Measurements from ENCODE around the gene C17orf78.

C17orf78 gene

GRCh38 chr17:37382056-37382455 is 6.3 kb downstream of the C17orf78 start:
- no peak overlapping the region for H3K4me3 ChIP-seq (IDR thresholded peaks at IDR 0.05; ENCODE audit: insufficient read depth, low read depth, low read length)
- TF ChIP-seq, protein P1, sequence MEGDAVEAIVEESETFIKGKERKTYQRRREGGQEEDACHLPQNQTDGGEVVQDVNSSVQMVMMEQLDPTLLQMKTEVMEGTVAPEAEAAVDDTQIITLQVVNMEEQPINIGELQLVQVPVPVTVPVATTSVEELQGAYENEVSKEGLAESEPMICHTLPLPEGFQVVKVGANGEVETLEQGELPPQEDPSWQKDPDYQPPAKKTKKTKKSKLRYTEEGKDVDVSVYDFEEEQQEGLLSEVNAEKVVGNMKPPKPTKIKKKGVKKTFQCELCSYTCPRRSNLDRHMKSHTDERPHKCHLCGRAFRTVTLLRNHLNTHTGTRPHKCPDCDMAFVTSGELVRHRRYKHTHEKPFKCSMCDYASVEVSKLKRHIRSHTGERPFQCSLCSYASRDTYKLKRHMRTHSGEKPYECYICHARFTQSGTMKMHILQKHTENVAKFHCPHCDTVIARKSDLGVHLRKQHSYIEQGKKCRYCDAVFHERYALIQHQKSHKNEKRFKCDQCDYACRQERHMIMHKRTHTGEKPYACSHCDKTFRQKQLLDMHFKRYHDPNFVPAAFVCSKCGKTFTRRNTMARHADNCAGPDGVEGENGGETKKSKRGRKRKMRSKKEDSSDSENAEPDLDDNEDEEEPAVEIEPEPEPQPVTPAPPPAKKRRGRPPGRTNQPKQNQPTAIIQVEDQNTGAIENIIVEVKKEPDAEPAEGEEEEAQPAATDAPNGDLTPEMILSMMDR (conservative IDR thresholded peaks at IDR 0.05; ENCODE audit: low read depth, low read length) = no peak
- no peaks in the 10 kb centered on the region for H3K27me3 ChIP-seq (ENCODE audit: insufficient read depth, low read depth)
- H3K9ac ChIP-seq = no peak overlapping the region
- H4K20me1 ChIP-seq (ENCODE audit: insufficient read depth) = no peaks in the 10 kb centered on the region
- H3K4me1 ChIP-seq (ENCODE audit: low read depth, poor library complexity, severe bottlenecking) = no peaks in the 10 kb centered on the region
- no peaks in the 10 kb centered on the region for H3K36me3 ChIP-seq (ENCODE audit: insufficient read depth)
- H2AFZ ChIP-seq (ENCODE audit: low read depth) = no peak overlapping the region
- no peaks in the 10 kb centered on the region for H3K79me2 ChIP-seq (ENCODE audit: insufficient read depth, low read depth)
- no peak overlapping the region for H3K4me2 ChIP-seq
- no peak overlapping the region for H3K27ac ChIP-seq

DNA sequence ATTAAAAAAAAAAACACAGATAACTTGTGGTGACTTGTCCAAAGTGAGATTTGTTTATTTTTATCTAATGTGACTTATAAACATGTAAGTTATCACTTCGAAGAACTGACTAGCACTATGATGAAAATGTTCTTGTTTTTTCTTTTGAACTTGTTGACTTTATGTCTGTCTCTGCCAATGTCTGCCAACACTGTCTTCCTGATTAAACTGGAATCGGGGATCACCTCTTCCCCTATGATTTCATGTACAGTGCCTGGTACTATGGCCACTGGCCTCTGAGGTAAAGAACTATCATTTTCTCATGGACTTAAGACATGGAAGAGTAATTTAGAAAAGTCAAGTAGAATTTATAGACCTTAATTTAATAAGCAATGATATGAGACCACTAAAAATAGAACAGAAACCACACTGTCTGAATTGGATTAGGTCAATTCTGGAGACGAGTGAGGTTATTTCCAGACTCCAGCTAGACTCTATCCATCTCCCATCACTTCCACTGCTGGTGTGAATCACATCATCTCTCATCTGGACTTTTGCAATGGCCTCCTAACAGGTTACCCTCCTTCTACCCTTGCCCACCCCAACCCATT is 8.9 kb downstream of the C17orf78 start:
- H3K36me3 ChIP-seq (ENCODE audit: insufficient read depth) = no peaks in the 10 kb centered on the region
- H3K27me3 ChIP-seq (ENCODE audit: insufficient read depth, low read depth) = no peaks in the 10 kb centered on the region
- H3K4me2 ChIP-seq = no peak overlapping the region
- H3K4me1 ChIP-seq (ENCODE audit: low read depth, poor library complexity, severe bottlenecking) = no peaks in the 10 kb centered on the region
- no peaks in the 10 kb centered on the region for H4K20me1 ChIP-seq (ENCODE audit: insufficient read depth)
- H3K79me2 ChIP-seq (ENCODE audit: insufficient read depth, low read depth) = no peaks in the 10 kb centered on the region
- TF ChIP-seq, protein P1 (conservative IDR thresholded peaks at IDR 0.05; ENCODE audit: low read depth, low read length) = no peak
- no peak overlapping the region for H3K9ac ChIP-seq
- no peak overlapping the region for H2AFZ ChIP-seq (ENCODE audit: low read depth)
- no peak overlapping the region for H3K27ac ChIP-seq
- H3K4me3 ChIP-seq (IDR thresholded peaks at IDR 0.05; ENCODE audit: insufficient read depth, low read depth, low read length) = no peak overlapping the region

GRCh38 chr17:37385474-37385990 is 9.7 kb downstream of the C17orf78 start:
- Histone ChIP-seq H2AFZ (ENCODE audit: low read depth) (no peak overlapping the region), H3K9ac (no peak overlapping the region), H3K4me3 (IDR thresholded peaks at IDR 0.05; ENCODE audit: insufficient read depth, low read depth, low read length) (no peak overlapping the region), H3K27ac (no peak overlapping the region), H3K79me2 (ENCODE audit: insufficient read depth, low read depth) (no peaks in the 10 kb centered on the region), H3K4me1 (ENCODE audit: low read depth, poor library complexity, severe bottlenecking) (no peaks in the 10 kb centered on the region), H3K4me2 (no peak overlapping the region), H3K27me3 (ENCODE audit: insufficient read depth, low read depth) (no peaks in the 10 kb centered on the region), H4K20me1 (ENCODE audit: insufficient read depth) (no peaks in the 10 kb centered on the region), H3K36me3 (ENCODE audit: insufficient read depth) (no peaks in the 10 kb centered on the region)
- TF ChIP-seq, protein P1 (conservative IDR thresholded peaks at IDR 0.05; ENCODE audit: low read depth, low read length) = no peak

GRCh38 chr17:37386462-37386861 is 10.7 kb downstream of the C17orf78 start:
- no peaks in the 10 kb centered on the region for H4K20me1 ChIP-seq (ENCODE audit: insufficient read depth)
- no peaks in the 10 kb centered on the region for H3K79me2 ChIP-seq (ENCODE audit: insufficient read depth, low read depth)
- H3K27ac ChIP-seq = no peak overlapping the region
- no peak overlapping the region for H2AFZ ChIP-seq (ENCODE audit: low read depth)
- no peaks in the 10 kb centered on the region for H3K36me3 ChIP-seq (ENCODE audit: insufficient read depth)
- no peak overlapping the region for H3K4me2 ChIP-seq
- no peaks in the 10 kb centered on the region for H3K27me3 ChIP-seq (ENCODE audit: insufficient read depth, low read depth)
- no peak overlapping the region for H3K9ac ChIP-seq
- H3K4me3 ChIP-seq (IDR thresholded peaks at IDR 0.05; ENCODE audit: insufficient read depth, low read depth, low read length) = no peak overlapping the region
- TF ChIP-seq, protein P1 (conservative IDR thresholded peaks at IDR 0.05; ENCODE audit: low read depth, low read length) = no peak
- H3K4me1 ChIP-seq (ENCODE audit: low read depth, poor library complexity, severe bottlenecking) = peaks cover 5% of the 10 kb centered on the region
